Medulla oblongata (tissue), 1 donor: Measurements from ENCODE around the gene SBF1.
"Not testable (repeated sequence)": the region's sequence is repeated elsewhere in the genome, so short reads cannot be mapped to it uniquely, and the experiment has no call there.

Source experiments
- DNase-seq: peaks from one replicate; pipeline ENCODE4 v3.0.0-alpha.2; 2015; ENCODE audit errors: extremely low spot score

Gene SBF1

GRCh38 chr22:50474710-50475651 lies at the start of gene SBF1:
Gene SBF1, minus strand, starts transcription at chr22:50475035. Its CDS starts 195 bp downstream, at chr22:50474840.
- peak; percentile 96 for DNase-seq

- DNase-seq = no peak
Observed at GRCh38 chr22:50523806-50524675, 49.2 kb upstream of the SBF1 start.

GRCh38 chr22:50523458-50523805 lies 48.6 kb upstream of the SBF1 start:
- DNase-seq = no peak

- DNase-seq = no peak
Observed at GRCh38 chr22:50522806-50523438, 48.1 kb upstream of the SBF1 start.

- no peak for DNase-seq
Observed at GRCh38 chr22:50522208-50522805, 47.5 kb upstream of the SBF1 start.

GRCh38 chr22:50521710-50522109 lies 46.9 kb upstream of the SBF1 start:
- no peak for DNase-seq

- no peak for DNase-seq
Observed at GRCh38 chr22:50520826-50521453, 46.1 kb upstream of the SBF1 start.

GRCh38 chr22:50520184-50520583 lies 45.3 kb upstream of the SBF1 start:
- DNase-seq = not testable (repeated sequence)

- DNase-seq = no peak
Observed at GRCh38 chr22:50519151-50519550, 44.3 kb upstream of the SBF1 start.

- DNase-seq = no peak
Observed at GRCh38 chr22:50518606-50519005, 43.8 kb upstream of the SBF1 start.

- DNase-seq = no peak
Observed at GRCh38 chr22:50517495-50518260, 42.8 kb upstream of the SBF1 start.

GRCh38 chr22:50516891-50517290 lies 42.1 kb upstream of the SBF1 start:
- DNase-seq = no peak

- DNase-seq = no peak
Observed at GRCh38 chr22:50516068-50516467, 41.2 kb upstream of the SBF1 start.

- no peak for DNase-seq
Observed at GRCh38 chr22:50513175-50513574, 38.3 kb upstream of the SBF1 start.

GRCh38 chr22:50508897-50509296 lies 34.1 kb upstream of the SBF1 start:
- no peak for DNase-seq

- peak; percentile 97 for DNase-seq
Observed at GRCh38 chr22:50507991-50508884, 33.4 kb upstream of the SBF1 start, which contains the start of gene NCAPH2. Gene NCAPH2, plus strand, starts transcription at chr22:50508224. Its CDS starts 114 bp downstream, at chr22:50508338.

GRCh38 chr22:50507421-50507990 lies 32.7 kb upstream of the SBF1 start, which contains the start of gene LMF2:
Gene LMF2, minus strand, starts transcription at chr22:50507702. Its CDS starts 27 bp downstream, at chr22:50507675.
- DNase-seq = no peak

- peak; percentile 4 for DNase-seq
Observed at GRCh38 chr22:50506611-50507420, 32.0 kb upstream of the SBF1 start.
